Peyer's patch (tissue), 4 donors: ENCODE results near the gene ASCC2. TPM values are rescaled to one million over a fixed set of nuclear protein-coding genes. Genes with fewer than 3 reads are reported as not detected.

Experiments
- small RNA-seq, 2 donors: library from RNA; depleted of rRNA; stranded (forward); fragments of <200 nt; gene quantifications; one replicate each; pipeline ENCODE3, GENCODE V24; 2016
- total RNA-seq, 4 donors: library from RNA; depleted of rRNA; stranded (reverse); fragments of >200 nt; gene quantifications; one replicate each; pipeline ENCODE4 v1.1.0, GENCODE V29; 2016

The ASCC2 gene
- total RNA-seq, 4 donors from 2014 or later, result 47.5 to 91.6 (median 78.4) TPM

Small RNAs within 50 kb of the gene (small RNA-seq; reads per million reads assigned to genes)
- 0 reads per million in 2 donors for gene RF00019

Other genes starting within 250 kb of the ASCC2 start
- 10 to 100 TPM; 30.5 to 82.5 (median 36.6) TPM for gene NF2, start 234.6 kb downstream of the ASCC2 start, total RNA-seq
- 1 to 10 TPM; 1.6 to 5.8 (median 2.9) TPM for gene CABP7, start 118.3 kb downstream of the ASCC2 start, total RNA-seq
- 10 to 100 TPM; 16.2 to 22.5 (median 17.9) TPM for gene ZMAT5, start 71.3 kb downstream of the ASCC2 start, total RNA-seq
- gene UQCR10, start 70.9 kb downstream of the ASCC2 start, total RNA-seq, result 100 to 1,000 TPM in 2 of 4 donors, 10 to 100 TPM in 2; 60.9 to 144 (median 88.2) TPM
- 10 to 100 TPM; 49.4 to 97.8 (median 84.0) TPM for gene MTMR3, start 44.9 kb upstream of the ASCC2 start, total RNA-seq
- gene HORMAD2, start 242.2 kb upstream of the ASCC2 start, total RNA-seq, result not detected